ENCODE data around the gene KDM4C.

KDM4C gene

DNA sequence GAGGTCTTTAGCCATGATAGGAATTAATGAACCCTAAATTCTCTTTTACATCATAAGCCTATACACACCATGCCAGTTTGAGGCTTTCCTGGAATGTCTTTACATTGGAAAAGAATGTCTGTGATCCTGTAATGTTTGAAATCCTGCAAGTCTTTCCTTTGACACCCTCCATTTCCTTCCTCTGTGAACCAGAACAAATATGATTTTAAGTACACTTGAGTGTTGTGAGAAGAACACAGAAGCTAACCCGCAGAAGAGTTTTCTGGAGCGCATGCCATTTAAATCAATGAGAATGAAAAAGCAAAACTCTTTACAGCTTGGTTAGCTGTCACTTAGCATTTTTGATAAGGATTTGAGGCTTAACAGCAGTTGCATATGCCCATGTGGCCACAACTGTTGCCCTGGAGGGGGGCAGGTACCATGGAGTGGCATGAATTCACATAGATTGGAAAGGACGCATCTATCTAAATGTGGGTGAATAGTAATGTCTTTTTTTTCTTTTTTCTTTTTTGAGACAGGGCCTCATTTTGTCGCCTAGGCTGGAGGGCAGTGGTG lies 372.6 kb downstream of the KDM4C start:
- FAIRE-seq: no peak
- no peak for DNase-seq (ENCODE audit: low spot score)

- no peak for FAIRE-seq
- DNase-seq (ENCODE audit: low spot score): no peak
These were observed 374.8 kb downstream of the KDM4C start for GRCh38 chr9:7132605-7133004.

DNA sequence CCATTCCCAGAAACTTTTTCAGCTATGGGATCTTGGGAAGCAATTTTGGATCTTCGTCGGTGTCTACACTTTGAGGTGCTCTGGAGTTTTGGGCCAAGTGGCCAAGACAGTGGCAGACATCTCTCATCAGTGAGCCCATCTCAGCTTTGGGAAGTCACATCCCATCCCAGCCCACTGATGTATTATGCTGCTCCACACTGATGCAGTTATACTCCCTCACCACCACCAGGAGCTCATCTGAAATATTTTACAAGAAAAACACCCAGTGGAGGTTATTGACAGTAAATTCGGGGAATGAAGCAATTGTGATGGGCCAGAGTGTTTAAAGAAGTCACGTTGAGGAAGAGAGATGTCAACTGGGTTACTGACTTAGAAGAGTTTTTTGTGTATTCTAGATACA lies 378.0 kb downstream of the KDM4C start:
- FAIRE-seq (no peak), DNase-seq (ENCODE audit: low spot score) (no peak)

GRCh38 chr9:7137040-7137439 lies 379.3 kb downstream of the KDM4C start:
- DNase-seq (ENCODE audit: low spot score) (no peak), FAIRE-seq (no peak)

- no peak for FAIRE-seq
- no peak for DNase-seq (ENCODE audit: low spot score)
These were observed 379.8 kb downstream of the KDM4C start for GRCh38 chr9:7137571-7137970.

GRCh38 chr9:7139886-7140285 lies 382.1 kb downstream of the KDM4C start:
- DNase-seq (ENCODE audit: low spot score) (no peak), FAIRE-seq (no peak)

GRCh38 chr9:7140401-7140800 lies 382.6 kb downstream of the KDM4C start:
- FAIRE-seq: no peak
- no peak for DNase-seq (ENCODE audit: low spot score)

DNA sequence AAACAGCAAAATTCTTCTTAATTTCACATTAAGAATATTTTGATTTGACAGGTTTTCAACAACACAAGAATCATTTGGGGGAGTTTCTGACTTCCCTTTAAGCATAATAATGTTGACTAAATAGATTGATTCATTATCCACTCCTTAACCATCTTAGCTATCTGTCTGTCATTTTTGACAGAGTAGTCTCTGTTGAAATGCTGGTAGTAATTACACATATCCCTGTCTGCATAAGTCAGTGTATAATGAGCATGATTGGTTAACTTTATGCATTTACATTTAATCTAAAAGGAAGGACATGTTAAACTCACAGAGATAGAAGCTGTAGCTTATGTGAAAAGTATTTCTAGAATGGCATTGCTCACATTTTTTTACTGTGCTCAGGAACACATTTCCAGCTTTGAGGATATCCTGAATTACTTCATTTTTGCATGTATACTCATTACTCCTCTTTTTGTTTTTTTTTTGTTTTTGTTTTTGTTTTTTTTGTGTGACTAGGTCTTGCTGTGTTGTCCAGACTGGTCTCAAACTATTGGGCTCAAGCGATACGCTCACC lies 385.9 kb downstream of the KDM4C start:
- FAIRE-seq (no peak), DNase-seq (ENCODE audit: low spot score) (no peak)

DNA sequence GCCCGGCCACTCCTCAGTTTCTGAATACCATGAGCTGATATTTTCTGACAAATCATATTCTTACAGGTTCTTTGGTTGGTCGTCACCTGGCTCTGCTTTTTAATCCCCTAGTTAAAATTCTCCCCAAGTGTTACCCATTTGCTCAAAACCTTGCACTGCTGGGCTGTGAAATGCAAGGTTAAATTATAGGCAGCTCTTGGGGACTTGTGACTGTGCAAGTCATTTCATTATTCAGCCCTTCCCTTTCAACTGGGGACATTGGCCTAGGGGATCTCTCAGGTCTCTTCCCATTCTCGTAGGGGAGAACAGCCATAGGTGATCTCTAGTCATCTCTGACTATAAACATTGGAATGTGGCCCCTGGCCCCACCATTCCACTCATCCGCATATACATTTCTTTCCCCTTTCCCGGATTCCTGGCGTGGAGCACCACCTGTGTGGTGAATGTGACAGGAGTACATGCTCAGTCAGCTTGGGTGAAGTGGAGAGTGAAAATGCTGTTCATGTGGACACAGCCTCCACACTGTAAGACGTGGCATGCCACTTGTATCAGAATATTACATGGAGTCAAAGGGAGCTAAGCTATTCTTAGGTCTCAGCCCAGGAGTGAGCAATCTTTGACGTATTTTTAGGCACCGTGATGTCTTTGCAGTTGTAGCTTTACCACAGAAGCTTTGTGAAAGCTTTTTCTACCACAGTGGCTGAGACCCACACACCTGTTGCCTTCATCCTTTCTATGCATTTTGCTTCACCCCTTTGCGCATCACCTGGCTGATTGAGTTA lies 386.7 kb downstream of the KDM4C start:
- DNase-seq (ENCODE audit: low spot score) (no peak), FAIRE-seq (no peak)

DNA sequence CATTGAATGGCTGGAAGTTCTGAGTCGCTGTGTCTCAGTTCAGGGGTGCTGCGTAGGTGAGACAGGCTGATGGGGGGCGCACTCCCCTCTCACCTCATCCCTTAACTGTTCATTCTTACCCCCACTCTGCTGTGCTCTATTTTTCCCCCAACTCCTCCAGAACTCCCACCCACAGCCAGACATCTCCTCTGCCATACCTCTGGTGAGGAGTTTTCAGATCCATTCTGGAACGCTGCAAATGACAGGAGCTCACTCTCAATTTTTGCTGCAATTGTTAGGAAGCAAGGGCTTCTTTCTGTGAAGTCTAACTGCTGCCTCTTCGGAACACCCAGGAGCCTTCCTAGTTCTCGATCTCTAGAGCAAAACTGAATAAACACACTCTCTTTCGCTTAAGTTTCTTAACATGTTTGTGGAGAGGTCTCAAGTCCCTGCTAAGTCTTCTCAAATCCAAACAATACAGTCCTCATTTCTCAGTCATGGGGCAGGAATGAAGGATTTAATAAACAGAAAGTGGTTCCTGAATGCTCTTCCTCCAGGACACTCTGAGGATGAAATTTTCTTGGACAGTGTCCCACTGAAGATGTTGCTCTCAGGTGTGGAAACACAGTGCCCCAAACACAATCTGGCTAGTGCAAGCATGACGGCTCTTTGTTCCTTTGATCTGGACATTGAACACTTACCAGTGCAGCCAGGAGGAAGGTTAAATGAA lies 387.7 kb downstream of the KDM4C start:
- DNase-seq (ENCODE audit: low spot score): no peak
- FAIRE-seq: no peak

GRCh38 chr9:7146582-7146981 lies 388.8 kb downstream of the KDM4C start:
- DNase-seq (ENCODE audit: low spot score) (no peak), FAIRE-seq (no peak)

- DNase-seq (ENCODE audit: low spot score) (no peak), FAIRE-seq (no peak)
These were observed 389.6 kb downstream of the KDM4C start for GRCh38 chr9:7147121-7148090.

DNA sequence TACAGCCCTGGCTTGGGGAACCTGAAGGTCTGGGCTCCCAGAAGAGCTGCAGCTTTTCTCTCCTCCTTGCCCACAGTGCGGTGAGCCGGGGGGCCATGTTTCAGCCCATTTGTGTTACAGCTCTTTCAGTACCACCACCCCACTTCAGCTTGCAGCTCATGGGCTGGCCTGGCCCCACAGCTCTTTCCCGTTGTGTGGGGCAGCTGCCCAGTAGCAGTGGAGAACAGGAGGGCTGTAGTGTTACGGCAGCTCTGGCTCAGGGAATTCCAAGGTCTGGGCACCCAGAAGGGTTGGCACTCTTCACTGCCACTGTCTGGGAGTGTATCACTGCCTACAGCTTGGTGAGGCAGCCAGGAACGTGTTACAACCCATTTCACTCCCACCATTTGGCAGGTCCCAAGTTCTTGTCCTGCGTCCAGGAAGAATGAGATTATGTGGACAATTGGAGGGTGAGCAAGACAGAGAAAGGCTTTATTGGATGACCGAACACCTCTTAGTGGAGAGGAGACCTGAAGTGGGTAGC lies 390.5 kb downstream of the KDM4C start:
- no peak for DNase-seq (ENCODE audit: low spot score)
- no peak for FAIRE-seq

DNA sequence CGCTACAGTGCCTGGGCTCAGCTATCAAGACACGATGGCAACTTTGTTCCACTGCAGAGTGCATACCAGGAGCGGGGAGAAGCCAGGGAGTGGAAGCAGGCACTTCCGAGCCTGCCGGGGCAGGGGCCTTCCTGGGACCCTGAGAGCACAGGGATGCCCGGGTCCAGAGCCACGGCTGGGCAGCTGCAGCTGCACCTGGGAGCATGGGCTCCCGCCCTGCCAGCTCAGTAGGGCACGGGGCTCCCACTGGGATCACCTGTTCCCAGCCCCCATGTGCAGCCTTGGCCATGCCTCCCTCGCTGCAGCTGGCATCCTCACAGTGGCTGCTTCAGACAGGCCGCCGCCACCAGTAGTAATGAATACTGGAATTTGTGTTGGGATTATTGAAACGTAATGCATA lies 391.5 kb downstream of the KDM4C start:
- DNase-seq (ENCODE audit: low spot score) (no peak), FAIRE-seq (no peak)

DNA sequence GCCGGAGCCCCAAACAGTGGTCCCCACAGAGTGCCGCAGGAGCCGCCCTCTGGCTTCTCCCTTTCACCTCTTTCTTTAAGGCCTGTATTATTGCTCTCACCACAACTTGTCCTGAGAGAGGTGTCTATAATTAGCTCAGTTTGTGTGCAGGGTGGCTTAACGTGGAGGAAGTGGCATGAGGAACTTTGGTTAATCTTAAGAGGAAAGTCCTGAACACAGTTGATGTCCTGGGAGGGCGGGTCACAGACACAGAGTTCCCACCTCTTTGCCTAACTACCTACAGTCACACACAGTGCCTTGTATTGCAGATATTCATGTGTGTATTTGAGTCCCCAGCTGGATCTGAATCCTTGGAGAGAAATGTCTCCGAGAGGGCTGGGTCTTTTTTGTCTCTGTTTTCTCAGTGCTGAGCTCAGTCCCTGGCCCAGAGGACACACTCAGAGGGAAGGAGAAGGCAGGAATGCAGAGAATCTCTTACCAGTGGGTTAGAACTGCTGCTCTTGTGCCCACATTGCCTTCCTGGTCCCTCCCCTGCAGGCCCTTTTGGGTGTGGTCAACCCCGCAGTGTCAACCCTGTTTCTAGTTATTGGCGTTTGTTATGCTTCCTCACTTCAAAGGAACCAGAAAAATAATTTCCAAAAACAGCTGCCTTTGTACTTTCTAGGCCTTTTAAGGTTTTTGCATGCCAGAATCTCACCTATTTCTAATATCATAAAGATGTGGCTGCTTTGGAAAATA lies 392.5 kb downstream of the KDM4C start:
- FAIRE-seq (no peak), DNase-seq (ENCODE audit: low spot score) (no peak)

- no peak for FAIRE-seq
- no peak for DNase-seq (ENCODE audit: low spot score)
These were observed 395.4 kb downstream of the KDM4C start for GRCh38 chr9:7153134-7153533.

DNA sequence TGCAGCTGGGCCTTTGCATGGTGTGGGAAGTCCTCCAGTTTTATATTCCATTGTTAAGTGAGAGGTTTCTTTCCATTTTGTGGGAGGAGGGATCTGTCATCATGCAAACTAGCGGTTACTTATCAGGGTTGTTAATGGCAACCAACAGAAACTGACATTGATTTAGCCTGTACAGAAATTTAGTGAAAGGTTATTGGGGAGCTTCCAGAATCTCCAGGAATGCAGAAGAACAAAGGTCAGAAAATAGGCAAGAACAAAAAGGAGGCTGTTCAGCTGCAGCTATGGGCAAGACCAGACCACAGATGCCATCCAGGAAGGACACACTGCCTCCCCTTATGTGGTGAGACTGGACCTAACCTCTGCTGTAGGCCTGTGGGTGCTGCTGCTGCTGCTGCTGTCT lies 395.8 kb downstream of the KDM4C start:
- FAIRE-seq: no peak
- DNase-seq (ENCODE audit: low spot score): no peak

GRCh38 chr9:7154003-7154619 lies 396.3 kb downstream of the KDM4C start:
- DNase-seq (ENCODE audit: low spot score) (no peak), FAIRE-seq (no peak)

GRCh38 chr9:7154650-7155049 lies 396.9 kb downstream of the KDM4C start:
- no peak for DNase-seq (ENCODE audit: low spot score)
- no peak for FAIRE-seq

- no peak for FAIRE-seq
- DNase-seq (ENCODE audit: low spot score): no peak
These were observed 403.7 kb downstream of the KDM4C start for GRCh38 chr9:7161469-7161868.
